DND-41 (cell line): ENCODE data around the gene CFAP221.

Experiments used
- ATAC-seq: fragments of 200-7000 bp; cut with Tn5 transposase; 3 replicates; pipeline ENCODE4 v1.9.1; 2021; ENCODE audit warnings: low read depth; ENCODE audit not compliant: insufficient read depth
- DNase-seq: peaks from one replicate; pipeline ENCODE4 v3.0.0-alpha.2; 2020
- H2AFZ ChIP-seq: 2 replicates; pipeline ENCODE4 v1.6.0; 2012; ENCODE audit warnings: low read depth, low read length
- H3K27ac ChIP-seq: 2 replicates; pipeline ENCODE4 v1.5.1; 2012; ENCODE audit warnings: low read length, inconsistent platforms
- H3K27me3 ChIP-seq: fragments of 200-600 bp; sonication (generic); 2 replicates; pipeline ENCODE4 v1.6.0; 2012; ENCODE audit warnings: low read length, mild to moderate bottlenecking, inconsistent platforms; ENCODE audit not compliant: insufficient read depth, poor library complexity
- H3K36me3 ChIP-seq: 2 replicates; pipeline ENCODE4 v1.5.1; 2012; ENCODE audit warnings: low read length, inconsistent platforms; ENCODE audit not compliant: insufficient read depth
- H3K4me1 ChIP-seq: 2 replicates; pipeline ENCODE4 v1.5.1; 2012; ENCODE audit warnings: mild to moderate bottlenecking, low read length; ENCODE audit not compliant: insufficient read depth
- H3K4me2 ChIP-seq: 2 replicates; pipeline ENCODE4 v1.6.0; 2012; ENCODE audit warnings: mild to moderate bottlenecking, moderate library complexity, low read length, inconsistent platforms; ENCODE audit not compliant: insufficient read depth
- H3K4me3 ChIP-seq, 2 experiments: fragments of 200-600 bp in 1 of 2; shearing (Covaris generic) in 1 of 2; 2 replicates each; pipeline ENCODE4 v1.5.1; 2012 to 2016; ENCODE audit warnings: inconsistent platforms in 2 of 2, low read length in 2 of 2, mild to moderate bottlenecking in 2 of 2, low read depth in 1 of 2, moderate library complexity in 1 of 2
- H3K79me2 ChIP-seq: 2 replicates; pipeline ENCODE4 v1.6.0; 2012; ENCODE audit warnings: low read length, inconsistent platforms; ENCODE audit not compliant: insufficient read depth
- H3K9ac ChIP-seq: 2 replicates; pipeline ENCODE4 v1.6.0; 2012; ENCODE audit warnings: low read depth, mild to moderate bottlenecking, inconsistent platforms, low read length, moderate library complexity
- H3K9me3 ChIP-seq: 2 replicates; pipeline ENCODE4 v1.5.1; 2012; ENCODE audit warnings: low read length, moderate library complexity, mild to moderate bottlenecking, inconsistent platforms; ENCODE audit not compliant: insufficient read depth, severe bottlenecking
- H4K20me1 ChIP-seq: 2 replicates; pipeline ENCODE4 v1.6.0; 2012; ENCODE audit warnings: low read length; ENCODE audit not compliant: insufficient read depth
- EZH2 ChIP-seq: IDR thresholded peaks from 3 replicates; pipeline ENCODE4 v1.6.1; 2012; ENCODE audit warnings: borderline replicate concordance, low read depth, mild to moderate bottlenecking, moderate library complexity, low read length, inconsistent platforms; ENCODE audit not compliant: severe bottlenecking
- TF ChIP-seq, protein P1 (sequence below): IDR thresholded peaks from 2 replicates; pipeline ENCODE4 v1.5.1; 2012; ENCODE audit warnings: borderline replicate concordance, low read length, moderate library complexity, mild to moderate bottlenecking; ENCODE audit not compliant: poor library complexity, severe bottlenecking; ENCODE audit errors: extremely low read depth

Gene CFAP221

GRCh38 chr2:119565481-119565880 is 21.2 kb downstream of the CFAP221 start:
- no peaks in the 10 kb centered on the region for H3K4me1 ChIP-seq
- H3K9me3 ChIP-seq: no peaks in the 10 kb centered on the region
- H3K9ac ChIP-seq: no peak overlapping the region
- TF ChIP-seq, protein P1, sequence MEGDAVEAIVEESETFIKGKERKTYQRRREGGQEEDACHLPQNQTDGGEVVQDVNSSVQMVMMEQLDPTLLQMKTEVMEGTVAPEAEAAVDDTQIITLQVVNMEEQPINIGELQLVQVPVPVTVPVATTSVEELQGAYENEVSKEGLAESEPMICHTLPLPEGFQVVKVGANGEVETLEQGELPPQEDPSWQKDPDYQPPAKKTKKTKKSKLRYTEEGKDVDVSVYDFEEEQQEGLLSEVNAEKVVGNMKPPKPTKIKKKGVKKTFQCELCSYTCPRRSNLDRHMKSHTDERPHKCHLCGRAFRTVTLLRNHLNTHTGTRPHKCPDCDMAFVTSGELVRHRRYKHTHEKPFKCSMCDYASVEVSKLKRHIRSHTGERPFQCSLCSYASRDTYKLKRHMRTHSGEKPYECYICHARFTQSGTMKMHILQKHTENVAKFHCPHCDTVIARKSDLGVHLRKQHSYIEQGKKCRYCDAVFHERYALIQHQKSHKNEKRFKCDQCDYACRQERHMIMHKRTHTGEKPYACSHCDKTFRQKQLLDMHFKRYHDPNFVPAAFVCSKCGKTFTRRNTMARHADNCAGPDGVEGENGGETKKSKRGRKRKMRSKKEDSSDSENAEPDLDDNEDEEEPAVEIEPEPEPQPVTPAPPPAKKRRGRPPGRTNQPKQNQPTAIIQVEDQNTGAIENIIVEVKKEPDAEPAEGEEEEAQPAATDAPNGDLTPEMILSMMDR: no peak
- no peak for TF ChIP-seq EZH2
- H3K79me2 ChIP-seq: no peaks in the 10 kb centered on the region
- H3K4me2 ChIP-seq: no peak overlapping the region
- no peak for DNase-seq
- no peak overlapping the region for H3K27ac ChIP-seq
- H4K20me1 ChIP-seq: no peaks in the 10 kb centered on the region
- no peak overlapping the region for H3K4me3 ChIP-seq
- H2AFZ ChIP-seq: no peak overlapping the region
- H3K27me3 ChIP-seq: no peaks in the 10 kb centered on the region
- ATAC-seq: no peak
- H3K36me3 ChIP-seq: no peaks in the 10 kb centered on the region

DNA sequence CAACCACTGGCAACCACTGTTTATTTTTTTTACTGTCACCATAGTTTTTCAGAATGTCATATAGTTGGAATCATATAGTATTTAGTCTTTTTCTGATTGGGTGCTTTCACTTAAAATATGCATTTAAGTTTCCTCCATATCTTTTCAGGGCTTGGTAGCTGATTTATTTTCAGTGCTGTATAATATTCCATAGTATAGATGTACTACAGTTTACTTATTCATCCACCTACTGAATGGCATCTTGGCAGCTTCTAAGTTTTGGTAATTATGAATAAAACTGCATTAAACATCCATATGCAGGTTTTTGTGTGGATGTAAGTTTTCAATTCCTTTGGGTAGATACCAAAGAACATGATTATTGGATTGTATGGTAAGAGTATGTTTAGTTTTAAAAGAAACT is 23.0 kb downstream of the CFAP221 start:
- H4K20me1 ChIP-seq: no peaks in the 10 kb centered on the region
- no peaks in the 10 kb centered on the region for H3K9me3 ChIP-seq
- H3K79me2 ChIP-seq: no peaks in the 10 kb centered on the region
- H3K27ac ChIP-seq: no peak overlapping the region
- H3K4me1 ChIP-seq: no peaks in the 10 kb centered on the region
- DNase-seq (no peak), ATAC-seq (no peak)
- no peaks in the 10 kb centered on the region for H3K36me3 ChIP-seq
- H3K27me3 ChIP-seq: no peaks in the 10 kb centered on the region
- TF ChIP-seq EZH2: no peak
- H3K4me3 ChIP-seq: no peak overlapping the region
- no peak overlapping the region for H3K4me2 ChIP-seq
- no peak overlapping the region for H3K9ac ChIP-seq
- H2AFZ ChIP-seq: no peak overlapping the region

DNA sequence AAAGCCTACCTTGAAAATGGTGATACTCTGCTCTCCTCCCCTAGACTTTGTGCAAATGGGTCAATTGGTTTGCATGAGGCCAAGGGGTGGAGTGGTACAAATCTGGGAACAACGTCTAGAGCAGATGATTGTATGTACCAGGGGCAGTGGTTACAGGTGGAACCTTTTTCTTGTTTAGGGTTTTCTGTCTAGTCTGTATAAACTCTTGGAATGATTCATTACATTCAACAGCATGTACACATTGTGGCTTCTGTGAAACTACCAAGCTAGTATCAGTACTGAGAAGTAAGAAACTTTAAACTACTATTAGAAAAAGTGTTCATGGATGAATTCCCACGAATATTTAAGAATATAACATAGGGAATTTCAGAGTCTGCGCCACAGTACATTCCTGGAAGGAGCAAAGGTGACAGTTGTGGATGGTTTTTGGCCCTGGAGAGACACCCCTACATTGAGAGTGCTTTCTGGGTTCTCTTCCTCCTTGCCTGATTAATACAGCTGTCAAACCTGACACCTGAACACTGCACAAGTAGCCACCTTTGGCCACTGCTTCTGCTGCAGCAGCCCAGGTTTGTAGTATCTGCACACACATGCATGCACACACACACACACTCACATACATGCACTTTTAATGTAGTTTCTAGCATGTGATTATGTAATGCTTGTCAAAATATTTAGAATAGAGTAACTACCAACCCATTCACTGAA is 30.0 kb downstream of the CFAP221 start:
- no peak overlapping the region for H3K9ac ChIP-seq
- no peaks in the 10 kb centered on the region for H3K4me1 ChIP-seq
- no peak for DNase-seq
- H3K36me3 ChIP-seq: no peaks in the 10 kb centered on the region
- no peaks in the 10 kb centered on the region for H3K9me3 ChIP-seq
- no peak for ATAC-seq
- H3K27me3 ChIP-seq: peaks cover 3% of the 10 kb centered on the region
- H2AFZ ChIP-seq: no peak overlapping the region
- TF ChIP-seq, protein P1: no peak
- no peak for TF ChIP-seq EZH2
- H3K4me2 ChIP-seq: no peak overlapping the region
- H3K4me3 ChIP-seq: no peak overlapping the region
- no peaks in the 10 kb centered on the region for H4K20me1 ChIP-seq
- H3K27ac ChIP-seq: no peak overlapping the region
- no peaks in the 10 kb centered on the region for H3K79me2 ChIP-seq

DNA sequence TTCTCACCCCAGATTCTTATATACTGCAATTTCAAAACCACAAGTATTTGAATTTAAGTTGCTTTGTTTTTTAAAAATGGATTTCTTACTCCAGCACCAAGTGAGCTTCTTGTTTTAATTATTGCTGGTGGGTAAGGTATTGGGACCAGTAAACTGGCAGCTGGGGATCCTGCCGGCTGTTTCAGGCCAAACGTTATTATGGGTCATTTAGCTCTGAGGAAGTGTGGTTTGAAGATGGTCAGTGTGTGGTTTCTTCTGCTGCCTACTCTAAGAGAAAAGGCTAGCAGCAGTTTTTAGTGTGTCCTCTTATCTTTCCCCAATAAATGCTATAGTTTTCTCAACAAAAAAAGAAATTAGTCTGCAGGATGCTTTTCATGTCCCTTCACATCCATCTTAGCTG is 30.6 kb downstream of the CFAP221 start:
- Histone ChIP-seq H3K36me3 (no peaks in the 10 kb centered on the region), H3K27me3 (peaks cover 3% of the 10 kb centered on the region), H3K4me1 (no peaks in the 10 kb centered on the region), H4K20me1 (no peaks in the 10 kb centered on the region), H3K79me2 (no peaks in the 10 kb centered on the region), H3K4me3 (no peak overlapping the region), H3K4me2 (no peak overlapping the region), H3K27ac (no peak overlapping the region), H2AFZ (no peak overlapping the region), H3K9ac (no peak overlapping the region), H3K9me3 (no peaks in the 10 kb centered on the region)
- DNase-seq: no peak
- ATAC-seq: no peak
- TF ChIP-seq, protein P1: no peak
- TF ChIP-seq EZH2: no peak
